Rectal smooth muscle tissue (tissue), 1 donor: ENCODE results near the gene SLC29A1.

Source experiments
- H3K27ac ChIP-seq: one replicate; pipeline ENCODE4 v1.7.0; 2013; ENCODE audit warnings: low read depth, low read length, inconsistent platforms
- H3K27me3 ChIP-seq: one replicate; pipeline ENCODE4 v1.7.0; 2013; ENCODE audit warnings: low read length; ENCODE audit not compliant: control insufficient read depth, insufficient read depth
- H3K36me3 ChIP-seq: one replicate; pipeline ENCODE4 v1.7.0; 2013; ENCODE audit warnings: low read length; ENCODE audit not compliant: control insufficient read depth, insufficient read depth
- H3K4me1 ChIP-seq: one replicate; pipeline ENCODE4 v1.7.0; 2013; ENCODE audit warnings: low read length; ENCODE audit not compliant: control insufficient read depth, insufficient read depth
- H3K4me3 ChIP-seq: one replicate; pipeline ENCODE4 v1.7.0; 2013; ENCODE audit warnings: low read length
- H3K9ac ChIP-seq: one replicate; pipeline ENCODE4 v1.7.0; 2013; ENCODE audit warnings: low read length

SLC29A1 gene

GRCh38 chr6:44250067-44250717 lies 26.8 kb downstream of the SLC29A1 start:
- H3K27me3 ChIP-seq, result no peaks in the 10 kb centered on the region
- no peak overlapping the region for H3K9ac ChIP-seq
- peaks cover 60% of the 10 kb centered on the region for H3K36me3 ChIP-seq
- H3K4me3 ChIP-seq, result no peak overlapping the region
- no peak overlapping the region for H3K27ac ChIP-seq
- H3K4me1 ChIP-seq, result peaks cover 6% of the 10 kb centered on the region

GRCh38 chr6:44250718-44251123 lies 27.3 kb downstream of the SLC29A1 start:
- H3K4me1 ChIP-seq, result peaks cover 6% of the 10 kb centered on the region
- H3K27ac ChIP-seq, result no peak overlapping the region
- H3K4me3 ChIP-seq, result no peak overlapping the region
- H3K36me3 ChIP-seq, result peaks cover 62% of the 10 kb centered on the region
- H3K27me3 ChIP-seq, result no peaks in the 10 kb centered on the region
- H3K9ac ChIP-seq, result no peak overlapping the region

DNA sequence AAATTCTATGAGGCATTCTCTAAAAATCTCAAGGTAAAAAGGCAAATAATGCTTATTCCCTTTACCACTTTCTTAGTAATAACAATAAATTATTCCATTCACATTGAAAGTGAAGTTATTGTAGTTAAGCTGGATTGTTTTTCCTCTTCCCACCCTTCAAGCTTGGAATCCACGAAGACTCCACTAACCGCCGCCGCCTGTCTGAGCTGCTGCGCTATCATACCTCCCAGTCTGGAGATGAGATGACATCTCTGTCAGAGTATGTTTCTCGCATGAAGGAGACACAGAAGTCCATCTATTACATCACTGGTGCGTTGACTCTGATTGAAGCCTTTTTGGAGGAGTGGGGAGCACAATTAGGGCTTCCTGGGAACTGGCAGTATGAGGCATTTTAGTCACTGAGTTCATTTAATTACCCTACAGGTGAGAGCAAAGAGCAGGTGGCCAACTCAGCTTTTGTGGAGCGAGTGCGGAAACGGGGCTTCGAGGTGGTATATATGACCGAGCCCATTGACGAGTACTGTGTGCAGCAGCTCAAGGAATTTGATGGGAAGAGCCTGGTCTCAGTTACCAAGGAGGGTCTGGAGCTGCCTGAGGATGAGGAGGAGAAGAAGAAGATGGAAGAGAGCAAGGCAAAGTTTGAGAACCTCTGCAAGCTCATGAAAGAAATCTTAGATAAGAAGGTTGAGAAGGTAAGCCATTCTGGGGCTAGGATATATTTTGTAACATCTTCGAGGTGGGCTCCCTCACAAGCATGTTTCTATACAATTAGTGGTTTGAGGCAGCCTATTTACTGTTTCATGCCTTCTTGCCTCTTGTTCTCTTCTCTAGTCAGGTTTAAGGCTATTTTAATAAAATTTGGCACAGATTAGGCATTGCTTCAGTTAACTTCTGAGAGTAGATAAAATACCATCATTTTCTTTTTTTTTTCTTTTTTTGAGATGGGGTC lies 28.5 kb downstream of the SLC29A1 start:
- Histone ChIP-seq H3K4me1 (peaks cover 11% of the 10 kb centered on the region), H3K36me3 (peaks cover 62% of the 10 kb centered on the region), H3K4me3 (no peak overlapping the region), H3K27ac (no peak overlapping the region), H3K27me3 (no peaks in the 10 kb centered on the region), H3K9ac (no peak overlapping the region)

GRCh38 chr6:44253307-44254101 lies 30.1 kb downstream of the SLC29A1 start:
- H3K4me1 ChIP-seq, result peaks cover 11% of the 10 kb centered on the region
- no peak overlapping the region for H3K27ac ChIP-seq
- no peak overlapping the region for H3K4me3 ChIP-seq
- peaks cover 61% of the 10 kb centered on the region for H3K36me3 ChIP-seq
- no peak overlapping the region for H3K9ac ChIP-seq
- no peaks in the 10 kb centered on the region for H3K27me3 ChIP-seq

DNA sequence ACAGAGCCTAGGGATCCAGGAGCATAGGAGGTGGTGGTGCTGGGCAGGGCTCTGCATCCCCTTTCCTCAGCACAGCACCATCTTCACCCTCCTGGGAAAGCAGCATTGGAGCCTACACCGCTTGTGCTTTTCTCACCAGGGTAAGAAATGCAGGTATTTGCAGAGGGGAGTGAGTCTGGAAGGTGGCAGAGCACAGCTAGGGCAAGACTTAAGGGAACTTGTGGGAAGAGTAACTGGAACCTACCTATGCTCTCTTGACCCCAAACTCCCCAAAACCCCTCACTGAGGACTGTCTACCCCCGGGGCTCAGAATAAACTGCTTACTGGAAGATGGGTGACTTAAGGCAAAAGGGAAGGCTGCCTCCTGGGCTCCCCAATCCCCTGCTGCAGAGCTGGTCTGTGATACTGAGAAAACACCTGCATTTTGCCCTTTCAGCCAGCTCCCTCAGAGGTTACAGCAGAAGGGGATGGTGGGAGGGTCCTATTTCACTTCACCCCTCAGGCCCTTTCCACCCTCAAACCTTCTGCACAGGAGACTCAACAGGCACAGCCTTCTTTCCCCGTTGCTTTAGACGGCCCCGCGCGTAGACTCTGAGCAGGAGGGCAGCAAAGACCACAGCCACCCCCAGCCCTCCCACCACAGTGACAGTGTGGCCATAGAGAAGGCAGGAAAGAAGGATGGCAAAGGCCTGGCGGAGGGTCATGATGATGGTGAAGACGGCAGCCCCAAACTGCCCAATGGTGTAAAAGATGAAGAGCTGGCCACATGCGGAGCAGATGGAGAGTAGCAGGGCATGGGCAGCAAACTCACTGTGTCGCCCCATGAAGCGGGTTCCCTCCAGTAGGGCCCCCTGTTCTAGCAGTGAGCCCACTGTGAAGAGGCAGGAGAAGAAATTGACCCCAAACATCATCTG lies 31.1 kb downstream of the SLC29A1 start:
- no peak overlapping the region for H3K4me3 ChIP-seq
- no peaks in the 10 kb centered on the region for H3K27me3 ChIP-seq
- H3K9ac ChIP-seq, result no peak overlapping the region
- H3K4me1 ChIP-seq, result peaks cover 6% of the 10 kb centered on the region
- no peak overlapping the region for H3K27ac ChIP-seq
- peaks cover 52% of the 10 kb centered on the region for H3K36me3 ChIP-seq

DNA sequence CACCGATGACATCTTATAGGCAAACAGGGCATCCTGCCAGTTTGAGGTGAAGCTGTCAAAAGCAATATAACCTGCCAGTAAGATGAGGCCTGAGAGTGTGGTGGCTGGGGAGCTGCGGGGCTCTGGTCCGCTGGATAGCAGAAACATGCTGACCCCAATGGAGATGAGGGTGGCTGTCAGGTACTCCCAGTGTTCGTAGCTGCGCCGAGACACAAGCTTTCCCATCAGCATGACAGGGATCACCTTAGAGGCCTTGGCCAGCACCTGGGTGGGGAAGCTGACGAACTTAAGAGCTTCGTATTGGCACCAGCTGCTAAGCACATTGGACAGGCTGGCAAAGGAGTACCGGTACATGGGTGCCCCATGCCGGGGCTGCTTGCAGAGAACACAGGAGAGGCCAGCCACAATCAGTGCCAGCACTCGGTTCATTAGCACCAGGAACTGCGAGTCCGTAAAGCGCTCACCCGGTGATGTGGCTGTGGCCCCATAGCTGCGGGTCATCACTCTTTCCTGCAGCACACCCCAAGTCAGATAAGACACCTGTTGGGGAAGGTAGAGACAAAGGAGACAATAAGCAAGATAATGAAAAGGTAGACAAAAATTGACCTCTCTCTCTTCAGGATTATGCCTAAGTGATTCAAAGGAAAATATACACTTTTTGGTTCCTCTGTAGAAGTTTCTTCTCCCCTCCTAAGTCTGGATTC lies 31.9 kb downstream of the SLC29A1 start:
- Histone ChIP-seq H3K4me1 (peaks cover 6% of the 10 kb centered on the region), H3K36me3 (peaks cover 51% of the 10 kb centered on the region), H3K27ac (no peak overlapping the region), H3K27me3 (no peaks in the 10 kb centered on the region), H3K4me3 (no peak overlapping the region), H3K9ac (no peak overlapping the region)

- Histone ChIP-seq H3K4me3 (peak overlapping the region; percentile 80), H3K27me3 (no peaks in the 10 kb centered on the region), H3K4me1 (peaks cover 6% of the 10 kb centered on the region), H3K9ac (no peak overlapping the region), H3K27ac (no peak overlapping the region), H3K36me3 (peaks cover 43% of the 10 kb centered on the region)
These were observed 32.7 kb downstream of the SLC29A1 start for GRCh38 chr6:44255871-44256774.

DNA sequence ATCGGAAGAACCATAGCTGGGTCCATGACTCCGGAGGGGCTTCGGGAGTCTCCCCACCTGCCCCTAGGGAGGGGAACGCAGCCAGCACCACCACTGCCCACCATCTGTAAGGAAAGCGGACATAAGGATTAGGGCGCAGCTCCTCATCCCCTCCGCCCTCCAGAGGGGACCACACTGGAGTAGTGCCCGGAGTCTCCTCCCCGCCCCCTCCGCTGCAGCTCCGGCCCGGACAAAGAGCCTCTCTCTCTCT lies 33.3 kb downstream of the SLC29A1 start:
- peaks cover 6% of the 10 kb centered on the region for H3K4me1 ChIP-seq
- H3K4me3 ChIP-seq, result peak overlapping the region; percentile 80
- H3K36me3 ChIP-seq, result peaks cover 38% of the 10 kb centered on the region
- peak overlapping the region; percentile 49 for H3K9ac ChIP-seq
- H3K27me3 ChIP-seq, result no peaks in the 10 kb centered on the region
- H3K27ac ChIP-seq, result peak overlapping the region; percentile 75

DNA sequence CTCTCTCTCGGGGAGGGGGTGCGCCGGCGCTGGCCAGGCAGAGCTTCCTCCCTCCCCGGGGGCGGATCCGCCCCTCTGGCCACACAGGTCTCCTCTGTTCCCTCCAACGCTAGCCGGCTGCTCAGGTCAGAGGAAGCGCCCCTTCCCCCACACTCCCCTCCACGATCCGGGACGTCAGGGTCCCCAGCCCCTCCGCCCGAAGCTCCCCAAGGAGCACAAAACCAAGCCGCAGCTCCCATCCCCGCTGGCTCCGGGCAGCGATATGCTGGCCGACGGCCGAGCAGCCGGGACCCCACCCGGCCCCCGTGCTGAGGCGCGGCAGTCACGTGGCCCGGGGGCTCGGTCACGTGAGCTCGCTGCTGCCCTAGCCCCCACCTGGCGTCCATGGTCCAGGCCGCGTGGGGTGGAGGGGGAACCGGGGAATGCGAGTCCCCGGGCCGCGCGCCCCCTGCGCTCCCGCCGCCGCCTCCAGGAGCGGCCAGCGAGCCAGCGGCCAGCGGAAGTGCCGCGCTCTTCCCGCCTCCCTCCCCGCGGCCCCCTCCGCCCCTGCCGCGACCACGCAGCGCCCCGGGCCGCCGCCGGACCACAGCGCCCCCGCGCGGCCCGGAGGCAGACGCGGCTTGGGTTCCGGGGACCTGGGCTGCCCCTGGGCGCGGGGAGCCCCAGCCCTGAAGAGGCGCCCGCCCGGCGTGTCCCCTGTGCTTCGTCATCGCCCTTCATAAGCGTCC lies 33.8 kb downstream of the SLC29A1 start, which contains the start of gene SLC35B2:
Gene SLC35B2, minus strand, starts transcription at position 504 of the 728 bp plus-strand sequence. Its CDS starts 118 bp downstream, at position 386.
- Histone ChIP-seq H3K4me1 (peaks cover 6% of the 10 kb centered on the region), H3K27me3 (no peaks in the 10 kb centered on the region), H3K9ac (peak within 1 kb of the TSS; percentile 69), H3K27ac (peak within 1 kb of the TSS; percentile 75), H3K36me3 (peaks cover 33% of the 10 kb centered on the region), H3K4me3 (peak within 1 kb of the TSS; percentile 80)

GRCh38 chr6:44257753-44258324 lies 34.4 kb downstream of the SLC29A1 start:
- Histone ChIP-seq H3K27ac (peak overlapping the region; percentile 67), H3K9ac (peak overlapping the region; percentile 69), H3K36me3 (peaks cover 30% of the 10 kb centered on the region), H3K4me1 (peaks cover 6% of the 10 kb centered on the region), H3K4me3 (peak overlapping the region; percentile 73), H3K27me3 (no peaks in the 10 kb centered on the region)
